GM19395 (cell line): ENCODE results near the gene FBXW12.
"Not testable (repeated sequence)": the region's sequence is repeated elsewhere in the genome, so short reads cannot be mapped to it uniquely, and the experiment has no call there.

Experiments
- ATAC-seq: cut with Tn5 transposase; IDR thresholded peaks from one replicate; pipeline ENCODE4 v1.9.1; 2021; ENCODE audit warnings: mild to moderate bottlenecking, moderate library complexity; ENCODE audit not compliant: unreplicated experiment

The FBXW12 gene

GRCh38 chr3:48371651-48372376 is at the start of gene FBXW12:
Gene FBXW12 (plus strand): TSS chr3:48372219. CDS start chr3:48372768, 549 bp downstream.
- ATAC-seq: no peak

GRCh38 chr3:48331706-48332435 is 40.1 kb upstream of the FBXW12 start:
- not testable (repeated sequence) for ATAC-seq

GRCh38 chr3:48333346-48334245 is 38.4 kb upstream of the FBXW12 start, which contains the start of gene SPINK8:
Gene SPINK8 (minus strand): TSS chr3:48333661. CDS start chr3:48328341, 5,320 bp downstream.
- ATAC-seq: not testable (repeated sequence)

GRCh38 chr3:48334605-48335004 is 37.4 kb upstream of the FBXW12 start:
- ATAC-seq: no peak

GRCh38 chr3:48335286-48335685 is 36.7 kb upstream of the FBXW12 start:
- ATAC-seq: not testable (repeated sequence)

- ATAC-seq: not testable (repeated sequence)
Measured at GRCh38 chr3:48337536-48337935, 34.5 kb upstream of the FBXW12 start.

GRCh38 chr3:48338635-48339034 is 33.4 kb upstream of the FBXW12 start:
- no peak for ATAC-seq

GRCh38 chr3:48343432-48343831 is 28.6 kb upstream of the FBXW12 start:
- ATAC-seq: no peak

GRCh38 chr3:48344867-48345507 is 27.0 kb upstream of the FBXW12 start:
- ATAC-seq: no peak

GRCh38 chr3:48345946-48346572 is 26.0 kb upstream of the FBXW12 start:
- no peak for ATAC-seq

- no peak for ATAC-seq
Measured at GRCh38 chr3:48347500-48347899, 24.5 kb upstream of the FBXW12 start.

GRCh38 chr3:48352546-48352945 is 19.5 kb upstream of the FBXW12 start:
- ATAC-seq: no peak

- no peak for ATAC-seq
Measured at GRCh38 chr3:48353987-48354386, 18.0 kb upstream of the FBXW12 start.

GRCh38 chr3:48356419-48356818 is 15.6 kb upstream of the FBXW12 start:
- no peak for ATAC-seq

- ATAC-seq: no peak
Measured at GRCh38 chr3:48361928-48362327, 10.1 kb upstream of the FBXW12 start.

GRCh38 chr3:48364840-48365239 is 7.2 kb upstream of the FBXW12 start:
- no peak for ATAC-seq

- ATAC-seq: no peak
Measured at GRCh38 chr3:48367201-48367600, 4.8 kb upstream of the FBXW12 start.

GRCh38 chr3:48369693-48370332 is 2.2 kb upstream of the FBXW12 start:
- no peak for ATAC-seq

- no peak for ATAC-seq
Measured at GRCh38 chr3:48370333-48370713, 1.7 kb upstream of the FBXW12 start.

GRCh38 chr3:48372377-48372770 is 355 bp downstream of the FBXW12 start:
- ATAC-seq: no peak
